Osteoblast (primary cell): ENCODE results near the gene BOLA3. TPM values are rescaled to one million over a fixed set of nuclear protein-coding genes. Genes with fewer than 3 reads are reported as not detected.

Experiments
- DNase-seq: peaks from one replicate; pipeline ENCODE4 v3.0.0; 2011; ENCODE audit warnings: low spot score, mixed read lengths; ENCODE audit not compliant: insufficient read length; ENCODE audit errors: missing footprints
- H2AFZ ChIP-seq: 2 replicates; pipeline ENCODE4 v1.6.0; 2011; ENCODE audit warnings: mild to moderate bottlenecking, low read length
- H3K27ac ChIP-seq: 2 replicates; pipeline ENCODE4 v1.5.1; 2011; ENCODE audit warnings: mild to moderate bottlenecking, low read depth, low read length, moderate library complexity
- H3K27me3 ChIP-seq: 2 replicates; pipeline ENCODE4 v1.6.0; 2012; ENCODE audit warnings: mild to moderate bottlenecking, control low read depth, inconsistent platforms, low read length, moderate library complexity; ENCODE audit not compliant: insufficient read depth
- H3K36me3 ChIP-seq: 2 replicates; pipeline ENCODE4 v1.5.1; 2011; ENCODE audit warnings: mild to moderate bottlenecking, low read length, control low read depth, moderate library complexity; ENCODE audit not compliant: insufficient read depth
- H3K4me1 ChIP-seq: 2 replicates; pipeline ENCODE4 v1.5.1; 2011; ENCODE audit warnings: mild to moderate bottlenecking, low read length, control low read depth, moderate library complexity; ENCODE audit not compliant: insufficient read depth
- H3K4me2 ChIP-seq: 2 replicates; pipeline ENCODE4 v1.6.0; 2011; ENCODE audit warnings: mild to moderate bottlenecking, low read length; ENCODE audit not compliant: insufficient read depth
- H3K4me3 ChIP-seq: fragments of 200-600 bp; sonication (generic); 3 replicates; pipeline ENCODE4 v1.5.1; 2012; ENCODE audit warnings: mild to moderate bottlenecking, low read length, inconsistent platforms; ENCODE audit not compliant: insufficient read depth
- H3K79me2 ChIP-seq: 2 replicates; pipeline ENCODE4 v1.6.0; 2012; ENCODE audit warnings: mild to moderate bottlenecking, low read length, control low read depth, inconsistent platforms; ENCODE audit not compliant: insufficient read depth
- H3K9me3 ChIP-seq: 2 replicates; pipeline ENCODE4 v1.5.1; 2011; ENCODE audit warnings: low read depth, low read length, control low read depth
- H4K20me1 ChIP-seq: 2 replicates; pipeline ENCODE4 v1.6.0; 2012; ENCODE audit warnings: mild to moderate bottlenecking, low read length, control low read depth; ENCODE audit not compliant: insufficient read depth
- total RNA-seq: library from RNA; depleted of rRNA; stranded (reverse); fragments of >200 nt; gene quantifications from 2 replicates; pipeline ENCODE4 v1.2.3, GENCODE V29; 2012
- TF ChIP-seq, protein P1 (sequence below): IDR thresholded peaks from 2 replicates; pipeline ENCODE4 v1.5.1; 2011; ENCODE audit warnings: mild to moderate bottlenecking, low read depth, low read length, moderate library complexity; ENCODE audit errors: extremely low read depth

Gene BOLA3
- total RNA-seq, 1 donor, result 17.4 TPM

DNA sequence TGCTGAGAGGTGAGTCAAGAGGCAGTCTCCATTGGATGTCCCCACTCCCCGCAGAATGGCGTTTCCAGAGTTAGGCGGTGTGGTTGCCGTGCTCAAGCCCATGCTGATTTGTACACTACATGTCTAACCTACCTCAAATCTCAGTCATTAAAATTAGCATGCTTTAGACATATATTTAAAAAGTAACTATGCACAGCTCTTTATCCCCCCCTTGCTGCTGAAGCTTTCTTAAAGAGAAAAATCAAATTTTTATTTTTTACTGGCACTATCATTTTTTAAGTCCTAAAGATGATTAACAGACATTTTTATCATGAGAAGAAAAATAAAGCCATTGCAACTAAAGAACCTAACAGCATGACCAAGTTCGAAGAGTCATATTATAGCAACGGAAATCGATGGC, 42.9 kb downstream of the BOLA3 start:
- TF ChIP-seq, protein P1, sequence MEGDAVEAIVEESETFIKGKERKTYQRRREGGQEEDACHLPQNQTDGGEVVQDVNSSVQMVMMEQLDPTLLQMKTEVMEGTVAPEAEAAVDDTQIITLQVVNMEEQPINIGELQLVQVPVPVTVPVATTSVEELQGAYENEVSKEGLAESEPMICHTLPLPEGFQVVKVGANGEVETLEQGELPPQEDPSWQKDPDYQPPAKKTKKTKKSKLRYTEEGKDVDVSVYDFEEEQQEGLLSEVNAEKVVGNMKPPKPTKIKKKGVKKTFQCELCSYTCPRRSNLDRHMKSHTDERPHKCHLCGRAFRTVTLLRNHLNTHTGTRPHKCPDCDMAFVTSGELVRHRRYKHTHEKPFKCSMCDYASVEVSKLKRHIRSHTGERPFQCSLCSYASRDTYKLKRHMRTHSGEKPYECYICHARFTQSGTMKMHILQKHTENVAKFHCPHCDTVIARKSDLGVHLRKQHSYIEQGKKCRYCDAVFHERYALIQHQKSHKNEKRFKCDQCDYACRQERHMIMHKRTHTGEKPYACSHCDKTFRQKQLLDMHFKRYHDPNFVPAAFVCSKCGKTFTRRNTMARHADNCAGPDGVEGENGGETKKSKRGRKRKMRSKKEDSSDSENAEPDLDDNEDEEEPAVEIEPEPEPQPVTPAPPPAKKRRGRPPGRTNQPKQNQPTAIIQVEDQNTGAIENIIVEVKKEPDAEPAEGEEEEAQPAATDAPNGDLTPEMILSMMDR, result peak; percentile 36
- H3K4me2 ChIP-seq, result no peak overlapping the region
- no peaks in the 10 kb centered on the region for H4K20me1 ChIP-seq

DNA sequence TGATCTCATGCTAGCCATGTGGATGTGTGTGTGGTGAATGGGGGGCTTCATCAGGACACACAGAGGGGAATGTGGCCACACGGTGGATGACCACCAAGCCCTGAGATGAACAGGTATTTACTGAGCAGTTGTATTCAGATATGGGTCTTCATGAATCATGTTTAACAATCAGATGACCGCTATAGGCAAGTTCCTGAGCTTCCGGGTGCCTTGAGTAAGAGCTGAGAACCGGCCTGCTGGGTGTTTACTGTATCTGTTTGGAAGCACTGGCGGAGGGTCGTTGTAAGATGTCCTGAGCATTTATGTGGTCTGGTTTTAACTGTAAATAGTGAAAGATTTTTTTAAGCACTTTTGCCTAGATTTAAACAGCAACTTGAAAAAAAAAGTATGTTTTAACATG, 43.9 kb downstream of the BOLA3 start:
- H3K27me3 ChIP-seq, result no peaks in the 10 kb centered on the region
- no peaks in the 10 kb centered on the region for H3K4me1 ChIP-seq
- no peak overlapping the region for H2AFZ ChIP-seq
- peaks cover 7% of the 10 kb centered on the region for H3K36me3 ChIP-seq
- no peaks in the 10 kb centered on the region for H3K79me2 ChIP-seq
- no peak for DNase-seq
- no peak overlapping the region for H3K27ac ChIP-seq
- no peaks in the 10 kb centered on the region for H3K9me3 ChIP-seq
- H3K4me2 ChIP-seq, result no peak overlapping the region
- H3K4me3 ChIP-seq, result no peak overlapping the region
- H4K20me1 ChIP-seq, result no peaks in the 10 kb centered on the region
- TF ChIP-seq, protein P1, result no peak

More for the DNA sequence above, 42.9 kb downstream of the BOLA3 start:
- no peak for DNase-seq
- Histone ChIP-seq H3K9me3 (no peaks in the 10 kb centered on the region), H3K4me3 (no peak overlapping the region), H3K36me3 (peaks cover 4% of the 10 kb centered on the region), H3K27me3 (no peaks in the 10 kb centered on the region), H3K79me2 (no peaks in the 10 kb centered on the region), H2AFZ (no peak overlapping the region), H3K4me1 (no peaks in the 10 kb centered on the region), H3K27ac (no peak overlapping the region)

DNA sequence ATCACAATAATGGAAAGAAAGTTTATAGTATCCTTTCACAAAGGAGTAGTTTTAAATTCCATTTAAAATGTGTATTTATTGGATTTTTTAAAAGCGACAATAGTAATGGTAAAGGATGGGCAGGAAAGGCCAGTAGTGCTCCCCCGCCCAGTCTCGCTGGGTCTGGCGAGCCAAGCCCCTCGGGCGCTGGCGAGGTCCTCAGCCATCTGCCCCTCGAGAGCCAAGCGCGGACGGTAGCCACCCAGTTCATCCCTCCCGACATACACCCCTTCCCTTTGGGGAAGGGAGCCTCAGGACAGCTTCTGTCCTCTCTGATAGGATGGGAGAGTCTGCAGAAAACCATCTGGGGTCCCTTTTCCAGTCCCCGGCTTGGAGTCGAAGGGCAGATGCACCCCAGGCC, 45.2 kb downstream of the BOLA3 start:
- H4K20me1 ChIP-seq, result no peaks in the 10 kb centered on the region
- H3K4me2 ChIP-seq, result no peak overlapping the region
- TF ChIP-seq, protein P1, result no peak
- H3K4me3 ChIP-seq, result no peak overlapping the region
- no peaks in the 10 kb centered on the region for H3K4me1 ChIP-seq
- no peaks in the 10 kb centered on the region for H3K27me3 ChIP-seq
- peaks cover 7% of the 10 kb centered on the region for H3K36me3 ChIP-seq
- no peak overlapping the region for H3K27ac ChIP-seq
- H2AFZ ChIP-seq, result no peak overlapping the region
- no peaks in the 10 kb centered on the region for H3K79me2 ChIP-seq
- no peaks in the 10 kb centered on the region for H3K9me3 ChIP-seq
- no peak for DNase-seq

DNA sequence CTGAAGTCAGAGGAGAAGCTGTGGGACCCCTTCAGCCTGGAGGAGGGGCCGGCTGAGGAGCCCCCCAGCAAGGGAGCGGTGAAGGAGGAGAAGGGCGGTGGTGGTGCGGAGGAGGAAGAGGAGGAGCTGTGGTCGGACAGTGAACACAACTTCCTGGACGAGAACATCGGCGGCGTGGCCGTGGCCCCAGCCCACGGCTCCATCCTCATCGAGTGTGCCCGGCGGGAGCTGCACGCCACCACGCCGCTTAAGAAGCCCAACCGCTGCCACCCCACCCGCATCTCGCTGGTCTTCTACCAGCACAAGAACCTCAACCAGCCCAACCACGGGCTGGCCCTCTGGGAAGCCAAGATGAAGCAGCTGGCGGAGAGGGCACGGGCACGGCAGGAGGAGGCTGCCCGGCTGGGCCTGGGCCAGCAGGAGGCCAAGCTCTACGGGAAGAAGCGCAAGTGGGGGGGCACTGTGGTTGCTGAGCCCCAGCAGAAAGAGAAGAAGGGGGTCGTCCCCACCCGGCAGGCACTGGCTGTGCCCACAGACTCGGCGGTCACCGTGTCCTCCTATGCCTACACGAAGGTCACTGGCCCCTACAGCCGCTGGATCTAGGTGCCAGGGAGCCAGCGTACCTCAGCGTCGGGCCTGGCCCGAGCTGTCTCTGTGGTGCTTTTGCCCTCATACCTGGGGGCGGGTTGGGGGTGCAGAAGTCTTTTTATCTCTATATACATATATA, 46.0 kb downstream of the BOLA3 start:
- Histone ChIP-seq H2AFZ (no peak overlapping the region), H3K27ac (no peak overlapping the region), H3K27me3 (no peaks in the 10 kb centered on the region), H3K79me2 (no peaks in the 10 kb centered on the region), H3K4me1 (no peaks in the 10 kb centered on the region), H3K4me2 (no peak overlapping the region), H3K9me3 (no peaks in the 10 kb centered on the region), H3K4me3 (no peak overlapping the region), H3K36me3 (peaks cover 7% of the 10 kb centered on the region), H4K20me1 (no peaks in the 10 kb centered on the region)
- DNase-seq, result peak; percentile 22
- TF ChIP-seq, protein P1, result no peak
